Measurements from ENCODE around the gene FEM1C. TPM values are rescaled to one million over a fixed set of nuclear protein-coding genes. Genes with fewer than 3 reads are reported as not detected.

Gene FEM1C
- total and polyA plus RNA-seq, 5 experiments from 2014 or later, result 1.8 to 16.4 (median 2.9) TPM

GRCh38 chr5:115577329-115577728 lies 32.8 kb upstream of the FEM1C start:
- Mint-ChIP-seq H3K27me3 (peaks cover 0 to 5% (median 2%) of the 10 kb centered on the region in 5 donors), H3K4me1 (peaks cover 0 to 5% (median 0%) of the 10 kb centered on the region in 4 donors), H3K4me3 (no peak overlapping the region), H3K27ac (no peak overlapping the region), H3K9me3 (peaks cover 0 to 4% (median 0%) of the 10 kb centered on the region in 9 donors), H3K36me3 (peaks cover 0 to 5% (median 2%) of the 10 kb centered on the region in 3 donors)
- ATAC-seq (no peak), DNase-seq (no peak)
- POLR2A ChIA-PET, result no interaction called here

GRCh38 chr5:115575167-115576070 lies 30.8 kb upstream of the FEM1C start:
- peaks cover 0 to 4% (median 0%) of the 10 kb centered on the region in 9 donors for H3K9me3 Mint-ChIP-seq
- DNase-seq (no peak), ATAC-seq (no peak)
- H3K27me3 Mint-ChIP-seq, result peaks cover 0 to 5% (median 2%) of the 10 kb centered on the region in 5 donors
- peaks cover 0 to 5% (median 0%) of the 10 kb centered on the region in 4 donors for H3K4me1 Mint-ChIP-seq
- no peak overlapping the region for H3K27ac Mint-ChIP-seq
- no peak overlapping the region for H3K4me3 Mint-ChIP-seq
- POLR2A ChIA-PET, result no interaction called here
- H3K36me3 Mint-ChIP-seq, result peaks cover 0 to 5% (median 2%) of the 10 kb centered on the region in 3 donors

- POLR2A ChIA-PET, result no interaction called here
- ATAC-seq (no peak), DNase-seq (no peak)
- no peak overlapping the region for H3K4me3 Mint-ChIP-seq
- peaks cover 0 to 4% (median 0%) of the 10 kb centered on the region in 9 donors for H3K9me3 Mint-ChIP-seq
- no peak overlapping the region for H3K27ac Mint-ChIP-seq
- peaks cover 0 to 5% (median 2%) of the 10 kb centered on the region in 5 donors for H3K27me3 Mint-ChIP-seq
- H3K4me1 Mint-ChIP-seq, result no peaks in the 10 kb centered on the region
- H3K36me3 Mint-ChIP-seq, result peaks cover 0 to 5% (median 2%) of the 10 kb centered on the region in 3 donors
These were observed 28.6 kb upstream of the FEM1C start for GRCh38 chr5:115573133-115573532.

- POLR2A ChIA-PET, result no interaction called here
- Mint-ChIP-seq H3K4me3 (no peak overlapping the region), H3K36me3 (no peaks in the 10 kb centered on the region), H3K27ac (no peak overlapping the region), H3K27me3 (peaks cover 0 to 5% (median 2%) of the 10 kb centered on the region in 5 donors), H3K4me1 (no peaks in the 10 kb centered on the region), H3K9me3 (no peaks in the 10 kb centered on the region)
- no peak for DNase-seq
- no peak for ATAC-seq
These were observed 26.9 kb upstream of the FEM1C start for GRCh38 chr5:115571441-115571878.

- peaks cover 0 to 5% (median 0%) of the 10 kb centered on the region in 3 donors for H3K36me3 Mint-ChIP-seq
- no peaks in the 10 kb centered on the region for H3K4me1 Mint-ChIP-seq
- POLR2A ChIA-PET, result no interaction called here
- DNase-seq (no peak), ATAC-seq (no peak)
- peaks cover 0 to 9% (median 4%) of the 10 kb centered on the region in 5 donors for H3K27me3 Mint-ChIP-seq
- no peak overlapping the region for H3K27ac Mint-ChIP-seq
- H3K9me3 Mint-ChIP-seq, result peaks cover 0 to 4% (median 0%) of the 10 kb centered on the region in 9 donors
- H3K4me3 Mint-ChIP-seq, result no peak overlapping the region
These were observed 24.1 kb upstream of the FEM1C start for GRCh38 chr5:115568668-115569067.

- Mint-ChIP-seq H3K27me3 (peaks cover 3 to 21% (median 10%) of the 10 kb centered on the region in 5 donors), H3K4me3 (no peak overlapping the region), H3K9me3 (peaks cover 0 to 4% (median 0%) of the 10 kb centered on the region in 9 donors), H3K27ac (no peak overlapping the region), H3K36me3 (peaks cover 0 to 5% (median 0%) of the 10 kb centered on the region in 3 donors), H3K4me1 (no peaks in the 10 kb centered on the region)
- ATAC-seq (no peak), DNase-seq (no peak)
- POLR2A ChIA-PET, result no interaction called here
These were observed 20.7 kb upstream of the FEM1C start for GRCh38 chr5:115565233-115565632.

GRCh38 chr5:115561176-115561575 lies 16.6 kb upstream of the FEM1C start:
- peaks cover 7 to 29% (median 13%) of the 10 kb centered on the region in 5 donors for H3K27me3 Mint-ChIP-seq
- H3K27ac Mint-ChIP-seq, result no peak overlapping the region
- peaks cover 0 to 5% (median 0%) of the 10 kb centered on the region in 3 donors for H3K36me3 Mint-ChIP-seq
- no peak overlapping the region for H3K4me3 Mint-ChIP-seq
- no peak for ATAC-seq
- POLR2A ChIA-PET, result no interaction called here
- H3K9me3 Mint-ChIP-seq, result peaks cover 0 to 4% (median 0%) of the 10 kb centered on the region in 9 donors
- no peak for DNase-seq
- H3K4me1 Mint-ChIP-seq, result peaks cover 0 to 12% (median 0%) of the 10 kb centered on the region in 4 donors

- ATAC-seq (no peak), DNase-seq (no peak)
- Mint-ChIP-seq H3K4me3 (no peak overlapping the region), H3K27ac (no peak overlapping the region), H3K36me3 (peaks cover 0 to 1% (median 0%) of the 10 kb centered on the region in 3 donors), H3K27me3 (peaks cover 7 to 23% (median 12%) of the 10 kb centered on the region in 5 donors), H3K9me3 (peaks cover 0 to 3% (median 0%) of the 10 kb centered on the region in 9 donors), H3K4me1 (peaks cover 0 to 12% (median 0%) of the 10 kb centered on the region in 4 donors)
- POLR2A ChIA-PET, result no interaction called here
These were observed 14.9 kb upstream of the FEM1C start for GRCh38 chr5:115559524-115559923.

- Mint-ChIP-seq H3K27ac (no peak overlapping the region), H3K4me1 (peaks cover 0 to 12% (median 0%) of the 10 kb centered on the region in 4 donors), H3K27me3 (peaks cover 7 to 21% (median 11%) of the 10 kb centered on the region in 5 donors), H3K36me3 (no peaks in the 10 kb centered on the region), H3K4me3 (no peak overlapping the region), H3K9me3 (peaks cover 0 to 3% (median 0%) of the 10 kb centered on the region in 9 donors)
- no peak for ATAC-seq
- DNase-seq, result no peak
- POLR2A ChIA-PET, result no interaction called here
These were observed 13.9 kb upstream of the FEM1C start for GRCh38 chr5:115558388-115558956.

GRCh38 chr5:115557667-115558387 lies 13.3 kb upstream of the FEM1C start:
- H3K27me3 Mint-ChIP-seq, result peaks cover 2 to 21% (median 9%) of the 10 kb centered on the region in 5 donors
- H3K4me3 Mint-ChIP-seq, result no peak overlapping the region
- peak overlapping the region in 1 of 10 donors; percentile 86 for H3K27ac Mint-ChIP-seq
- DNase-seq, result no peak
- ATAC-seq, result no peak
- H3K9me3 Mint-ChIP-seq, result peaks cover 0 to 3% (median 0%) of the 10 kb centered on the region in 9 donors
- H3K36me3 Mint-ChIP-seq, result no peaks in the 10 kb centered on the region
- peaks cover 0 to 12% (median 0%) of the 10 kb centered on the region in 4 donors for H3K4me1 Mint-ChIP-seq
- POLR2A ChIA-PET, result no interaction called here

- peaks cover 0 to under 1% (median 0%) of the 10 kb centered on the region in 9 donors for H3K9me3 Mint-ChIP-seq
- no peak for ATAC-seq
- H3K4me3 Mint-ChIP-seq, result no peak overlapping the region
- peaks cover 0 to 12% (median 0%) of the 10 kb centered on the region in 4 donors for H3K4me1 Mint-ChIP-seq
- POLR2A ChIA-PET, result no interaction called here
- DNase-seq, result no peak
- H3K27me3 Mint-ChIP-seq, result peaks cover 0 to 30% (median 7%) of the 10 kb centered on the region in 5 donors
- no peak overlapping the region for H3K27ac Mint-ChIP-seq
- no peaks in the 10 kb centered on the region for H3K36me3 Mint-ChIP-seq
These were observed 11.7 kb upstream of the FEM1C start for GRCh38 chr5:115556276-115556675.

GRCh38 chr5:115555084-115555633 lies 10.6 kb upstream of the FEM1C start:
- ATAC-seq, result no peak
- Mint-ChIP-seq H3K27ac (no peak overlapping the region), H3K9me3 (no peaks in the 10 kb centered on the region), H3K27me3 (peaks cover 0 to 26% (median 4%) of the 10 kb centered on the region in 5 donors), H3K4me3 (no peak overlapping the region), H3K36me3 (no peaks in the 10 kb centered on the region), H3K4me1 (peaks cover 0 to 12% (median 0%) of the 10 kb centered on the region in 4 donors)
- POLR2A ChIA-PET, result interaction anchor here (0.7 to 1.6 kb wide), 2 partner anchors 10 to 292 kb away, joined by 3 to 8 read pairs; partner anchors contain the start of gene FEM1C
- no peak for DNase-seq

All from naive thymus-derived CD8-positive, alpha-beta T cell (primary cell).